A549 (cell line): ENCODE data around the gene EIF4E. TPM values are rescaled to one million over a fixed set of nuclear protein-coding genes. Genes with fewer than 3 reads are reported as not detected.
"Not testable (repeated sequence)": the region's sequence is repeated elsewhere in the genome, so short reads cannot be mapped to it uniquely, and the experiment has no call there.

ENCODE experiments used
- ATAC-seq, 2 experiments: fragments of 200-7000 bp in 1 of 2; fragments of >200 bp in 1 of 2; cut with Nextera tagmentation in 1 of 2; cut with Tn5 transposase in 1 of 2; 3 replicates each; pipeline versions ENCODE4 v1.8.0 to v1.9.1; 2018 to 2020; ENCODE audit warnings: mild to moderate bottlenecking in 1 of 2, moderate library complexity in 1 of 2
- CTCF ChIA-PET: fragments of 300-600 bp; sonication (Branson Sonifier 250); formaldehyde crosslinking; extraction: SDS; loops from one replicate; lab custom pipeline; 2021; ENCODE audit warnings: antibody characterized with exemption, inconsistent platforms; lab: Yijun Ruan, JAX
- POLR2A ChIA-PET: fragments of 350-600 bp; formaldehyde crosslinking; extraction: SDS; loops from one replicate; lab custom pipeline; 2021; ENCODE audit warnings: antibody characterized with exemption, inconsistent platforms; lab: Yijun Ruan, JAX
- DNase-seq, 2 experiments: peaks; one replicate each; pipeline versions ENCODE4 v3.0.0 to v3.0.0-alpha.2; 2011 to 2016; ENCODE audit warnings: low read depth in 1 of 2, low spot score in 1 of 2
- FAIRE-seq: peaks from 2 replicates; lab custom pipeline; 2011; peaks lifted over from hg19 to GRCh38; lab: Jason Lieb, UNC
- H3K27ac ChIP-seq, 2 experiments: fragments of >200 bp; sonication (Bioruptor Twin); formaldehyde crosslinking; 3 replicates each; pipeline ENCODE4 v1.5.1; 2016 to 2017
- H3K4me1 ChIP-seq: fragments of >200 bp; sonication (Bioruptor Twin); formaldehyde crosslinking; 3 replicates; pipeline ENCODE4 v1.6.1; 2016
- H3K4me2 ChIP-seq: fragments of >200 bp; sonication (Bioruptor Twin); formaldehyde crosslinking; 3 replicates; pipeline ENCODE4 v1.6.1; 2016
- H3K4me3 ChIP-seq: fragments of >200 bp; sonication (Bioruptor Twin); formaldehyde crosslinking; 3 replicates; pipeline ENCODE4 v1.5.1; 2016
- H3K9me3 ChIP-seq: fragments of >200 bp; sonication (Bioruptor Twin); formaldehyde crosslinking; 3 replicates; pipeline ENCODE4 v1.6.1; 2016
- BHLHE40 ChIP-seq: IDR thresholded peaks from 2 replicates; pipeline ENCODE4 v1.6.1; 2012; ENCODE audit warnings: low read depth, low read length, inconsistent platforms
- CBX8 ChIP-seq: fragments of 200-600 bp; sonication (generic); IDR thresholded peaks from 2 replicates; pipeline ENCODE4 v1.6.1; 2016
- CEBPB ChIP-seq, 2 experiments: fragments of >200 bp in 1 of 2; sonication (Bioruptor Twin) in 1 of 2; formaldehyde crosslinking in 1 of 2; IDR thresholded peaks; 2 replicates each; pipeline ENCODE4 v1.6.1; 2012 to 2016
- CHD2 ChIP-seq: fragments of 150-350 bp; IDR thresholded peaks from 2 replicates; pipeline ENCODE4 v1.6.1; 2014; ENCODE audit warnings: low read length; ENCODE audit not compliant: partially characterized antibody
- E2F6 ChIP-seq: IDR thresholded peaks from 2 replicates; pipeline ENCODE4 v1.6.1; 2012; ENCODE audit warnings: low read depth, borderline replicate concordance
- EHF ChIP-seq: fragments of 250-450 bp; sonication (Bioruptor Pico); IDR thresholded peaks from 2 replicates; pipeline ENCODE4 v1.5.0; 2020; ENCODE audit warnings: mild to moderate bottlenecking
- EP300 ChIP-seq, 2 experiments: fragments of >200 bp; sonication (Bioruptor Twin); formaldehyde crosslinking; IDR thresholded peaks; 2 replicates in 1 of 2; 3 replicates in 1 of 2; pipeline ENCODE4 v1.6.1; 2016 to 2017
- HDAC2 ChIP-seq: fragments of 200-600 bp; sonication (generic); IDR thresholded peaks from 2 replicates; pipeline ENCODE4 v1.6.1; 2016
- JUN ChIP-seq, 2 experiments: fragments of >200 bp; sonication (Bioruptor Twin); formaldehyde crosslinking; IDR thresholded peaks; 2 replicates in 1 of 2; 3 replicates in 1 of 2; pipeline ENCODE4 v1.6.1; 2016 to 2017
- MAFK ChIP-seq: fragments of 450-650 bp; IDR thresholded peaks from 2 replicates; pipeline ENCODE4 v1.6.1; 2014; ENCODE audit not compliant: partially characterized antibody
- MAZ ChIP-seq: fragments of 150-350 bp; IDR thresholded peaks from 2 replicates; pipeline ENCODE4 v1.6.1; 2014; ENCODE audit warnings: antibody characterized with exemption, low read depth, low read length, borderline replicate concordance
- NFE2L2 ChIP-seq: fragments of 150-350 bp; conservative IDR thresholded peaks from 2 replicates; pipeline ENCODE4 v1.6.1; 2014; ENCODE audit warnings: low read length
- NPAS2 ChIP-seq: fragments of 250-450 bp; sonication (Bioruptor Pico); IDR thresholded peaks from 2 replicates; pipeline ENCODE4 v1.8.0; 2022; ENCODE audit warnings: mild to moderate bottlenecking, moderate library complexity, borderline replicate concordance
- NR3C1 ChIP-seq: fragments of >200 bp; sonication (Bioruptor Twin); formaldehyde crosslinking; IDR thresholded peaks from 3 replicates; pipeline ENCODE4 v1.6.1; 2017
- PHF8 ChIP-seq: fragments of 200-600 bp; sonication (generic); IDR thresholded peaks from 2 replicates; pipeline ENCODE4 v1.6.1; 2016; ENCODE audit warnings: low read depth, mild to moderate bottlenecking, antibody characterized with exemption, moderate library complexity, borderline replicate concordance
- POLR2AphosphoS2 ChIP-seq: conservative IDR thresholded peaks from 2 replicates; pipeline ENCODE4 v1.6.1; 2012; ENCODE audit warnings: low read length, improper control_type of control experiment, inconsistent platforms
- RAD21 ChIP-seq, 2 experiments: fragments of >200 bp in 1 of 2; sonication (Bioruptor Twin) in 1 of 2; formaldehyde crosslinking in 1 of 2; IDR thresholded peaks in 1 of 2; conservative IDR thresholded peaks in 1 of 2; 2 replicates in 1 of 2; 3 replicates in 1 of 2; pipeline ENCODE4 v1.6.1; 2012 to 2018; ENCODE audit warnings: inconsistent platforms in 1 of 2
- RFX5 ChIP-seq: fragments of 450-650 bp; IDR thresholded peaks from 2 replicates; pipeline ENCODE4 v1.7.1; 2014; ENCODE audit warnings: antibody characterized with exemption, mild to moderate bottlenecking, moderate library complexity
- RNF2 ChIP-seq: fragments of 200-600 bp; sonication (generic); IDR thresholded peaks from 2 replicates; pipeline ENCODE4 v1.6.1; 2016; ENCODE audit warnings: low read depth, mild to moderate bottlenecking, antibody characterized with exemption, moderate library complexity, borderline replicate concordance
- TFCP2L1 ChIP-seq: fragments of 250-450 bp; sonication (Bioruptor Pico); IDR thresholded peaks from 2 replicates; pipeline ENCODE4 v1.5.0; 2021; ENCODE audit warnings: mild to moderate bottlenecking
- ZC3H11A ChIP-seq: fragments of 450-650 bp; IDR thresholded peaks from 2 replicates; pipeline ENCODE4 v1.6.1; 2014; ENCODE audit warnings: antibody characterized with exemption, mild to moderate bottlenecking
- ZFP36 ChIP-seq: fragments of 450-650 bp; IDR thresholded peaks from 2 replicates; pipeline ENCODE4 v1.6.1; 2014; ENCODE audit warnings: borderline replicate concordance; ENCODE audit not compliant: partially characterized antibody
- WGBS: methylation state at CpG from one replicate; pipeline ENCODE4 v1.1.6; 2017; ENCODE audit errors: missing lambda C conversion rate; 5-methylcytosine and 5-hydroxymethylcytosine counted together
- polyA plus RNA-seq, 4 experiments: library from polyadenylated mRNA; depleted of rRNA in 3 of 4; stranded (reverse); fragments of >200 nt; fragmentation: RNase III in 1 of 4; extraction: RNeasy Plus Mini Kit Qiagen cat#74134 plus additional on column Dnase treatment in 1 of 4; gene quantifications; 2 replicates in 3 of 4; 3 replicates in 1 of 4; pipeline ENCODE4 v1.2.3, GENCODE V29; 2011 to 2017
- TF ChIP-seq, protein P1 (sequence below): fragments of 200-600 bp; sonication (generic); IDR thresholded peaks from 2 replicates; pipeline ENCODE4 v1.6.1; 2016; ENCODE audit warnings: antibody characterized with exemption, mild to moderate bottlenecking, moderate library complexity
- TF ChIP-seq, protein P2 (sequence below): IDR thresholded peaks from 2 replicates; pipeline ENCODE4 v1.6.1; 2012

The EIF4E gene
- polyA plus RNA-seq, 2 of the 4 experiments (the other 2 are of a cell fraction): 147 to 165 TPM

DNA sequence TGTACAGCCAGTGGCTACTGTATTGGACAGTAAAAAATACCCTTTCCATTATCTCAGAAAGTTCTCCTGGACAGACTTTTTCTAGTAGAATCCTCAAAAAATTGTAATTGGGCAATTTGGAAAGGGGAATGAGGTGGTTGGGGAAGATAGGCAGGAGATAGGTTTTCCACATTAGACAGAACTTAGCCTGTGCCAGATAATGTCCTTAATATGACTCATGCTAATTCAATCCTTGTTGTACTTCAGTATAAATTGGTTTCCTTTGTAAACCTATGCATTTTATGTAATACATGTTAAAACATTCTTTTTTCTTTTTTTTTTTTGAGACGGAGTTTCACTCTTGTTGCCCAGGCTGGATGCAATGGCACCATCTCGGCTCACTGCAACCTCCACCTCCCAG, 8.9 kb downstream of the EIF4E start:
- no peak overlapping the region for H3K4me3 ChIP-seq
- WGBS: 89% methylated on average over 2 of the region's 2 CpGs
- 0 out of 3 replicates have a peak overlapping the region, but pooled peaks have one; percentile 19 for H3K4me2 ChIP-seq
- ATAC-seq (no peak), FAIRE-seq (no peak), DNase-seq (no peak)
- no peak for TF ChIP-seq TFCP2L1 (CRISPR knock-in tag)
- TF ChIP-seq NR3C1: no peak
- TF ChIP-seq BHLHE40: no peak
- no peak for TF ChIP-seq CHD2
- TF ChIP-seq PHF8: no peak
- TF ChIP-seq, protein P1, sequence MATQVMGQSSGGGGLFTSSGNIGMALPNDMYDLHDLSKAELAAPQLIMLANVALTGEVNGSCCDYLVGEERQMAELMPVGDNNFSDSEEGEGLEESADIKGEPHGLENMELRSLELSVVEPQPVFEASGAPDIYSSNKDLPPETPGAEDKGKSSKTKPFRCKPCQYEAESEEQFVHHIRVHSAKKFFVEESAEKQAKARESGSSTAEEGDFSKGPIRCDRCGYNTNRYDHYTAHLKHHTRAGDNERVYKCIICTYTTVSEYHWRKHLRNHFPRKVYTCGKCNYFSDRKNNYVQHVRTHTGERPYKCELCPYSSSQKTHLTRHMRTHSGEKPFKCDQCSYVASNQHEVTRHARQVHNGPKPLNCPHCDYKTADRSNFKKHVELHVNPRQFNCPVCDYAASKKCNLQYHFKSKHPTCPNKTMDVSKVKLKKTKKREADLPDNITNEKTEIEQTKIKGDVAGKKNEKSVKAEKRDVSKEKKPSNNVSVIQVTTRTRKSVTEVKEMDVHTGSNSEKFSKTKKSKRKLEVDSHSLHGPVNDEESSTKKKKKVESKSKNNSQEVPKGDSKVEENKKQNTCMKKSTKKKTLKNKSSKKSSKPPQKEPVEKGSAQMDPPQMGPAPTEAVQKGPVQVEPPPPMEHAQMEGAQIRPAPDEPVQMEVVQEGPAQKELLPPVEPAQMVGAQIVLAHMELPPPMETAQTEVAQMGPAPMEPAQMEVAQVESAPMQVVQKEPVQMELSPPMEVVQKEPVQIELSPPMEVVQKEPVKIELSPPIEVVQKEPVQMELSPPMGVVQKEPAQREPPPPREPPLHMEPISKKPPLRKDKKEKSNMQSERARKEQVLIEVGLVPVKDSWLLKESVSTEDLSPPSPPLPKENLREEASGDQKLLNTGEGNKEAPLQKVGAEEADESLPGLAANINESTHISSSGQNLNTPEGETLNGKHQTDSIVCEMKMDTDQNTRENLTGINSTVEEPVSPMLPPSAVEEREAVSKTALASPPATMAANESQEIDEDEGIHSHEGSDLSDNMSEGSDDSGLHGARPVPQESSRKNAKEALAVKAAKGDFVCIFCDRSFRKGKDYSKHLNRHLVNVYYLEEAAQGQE: no peak
- no peak for TF ChIP-seq MAZ
- TF ChIP-seq, protein P2, sequence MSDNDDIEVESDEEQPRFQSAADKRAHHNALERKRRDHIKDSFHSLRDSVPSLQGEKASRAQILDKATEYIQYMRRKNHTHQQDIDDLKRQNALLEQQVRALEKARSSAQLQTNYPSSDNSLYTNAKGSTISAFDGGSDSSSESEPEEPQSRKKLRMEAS: no peak
- no peak for TF ChIP-seq EP300 (IDR thresholded peaks at IDR 0.05)
- no peak for TF ChIP-seq RAD21 (conservative IDR thresholded peaks at IDR 0.05 in 1 of 2, IDR thresholded peaks at IDR 0.05 in 1 of 2)
- TF ChIP-seq CEBPB (IDR thresholded peaks at IDR 0.05): no peak
- no peak for TF ChIP-seq JUN (IDR thresholded peaks at IDR 0.05)
- TF ChIP-seq RFX5: no peak
- no peak for TF ChIP-seq RNF2
- no peak for TF ChIP-seq CBX8
- TF ChIP-seq ZC3H11A: no peak
- no peak for TF ChIP-seq MAFK
- TF ChIP-seq POLR2AphosphoS2: no peak
- H3K27ac ChIP-seq: no peak overlapping the region
- H3K4me1 ChIP-seq: peaks cover 9% of the 10 kb centered on the region; the same call in 2 of the 3 replicates
- no peaks in the 10 kb centered on the region for H3K9me3 ChIP-seq
- ChIA-PET CTCF (no interaction called here), POLR2A (interaction anchor here (1.3 kb wide), 1 partner anchor 9 kb away, joined by 12 read pairs; the partner anchor contains the start of gene EIF4E)

DNA sequence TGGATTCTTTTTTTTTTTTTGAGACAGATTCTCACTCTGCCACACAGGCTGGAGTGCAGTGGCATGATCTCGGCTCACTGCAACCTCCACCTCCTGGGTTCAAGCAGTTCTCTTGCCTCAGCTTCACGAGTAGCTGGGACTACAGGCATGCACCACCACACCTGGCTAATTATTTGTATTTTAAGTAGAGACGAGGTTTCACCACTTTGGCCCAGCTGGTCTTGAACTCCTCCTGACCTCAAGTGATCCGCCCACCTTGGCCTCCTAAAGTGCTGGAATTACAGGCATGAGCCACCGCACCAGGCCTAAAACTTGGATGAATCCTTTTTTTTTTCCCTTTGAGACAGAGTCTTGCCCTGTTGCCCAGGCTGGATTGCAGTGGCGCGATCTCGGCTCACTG, 18.2 kb downstream of the EIF4E start:
- CTCF ChIA-PET: interaction anchor here (0.7 kb wide), 2 partner anchors 21 to 1017 kb away, joined by 3 read pairs; no protein-coding TSS in a partner anchor
- POLR2A ChIA-PET: interaction anchor here (1.4 kb wide), 1 partner anchor 18 kb away, joined by 19 read pairs; the partner anchor contains the start of gene EIF4E
- peaks cover 30% of the 10 kb centered on the region for H3K4me1 ChIP-seq
- H3K4me3 ChIP-seq, H3K9me3 ChIP-seq, DNase-seq, FAIRE-seq, H3K4me2 ChIP-seq, H3K27ac ChIP-seq, ATAC-seq: not testable (repeated sequence)
- 84% methylated on average over 8 of the region's 8 CpGs for WGBS

- ATAC-seq (no peak), DNase-seq (no peak), FAIRE-seq (no peak)
- POLR2A ChIA-PET: interaction anchor here (0.6 to 1.4 kb wide), 2 partner anchors 19 to 151 kb away, joined by 4 to 19 read pairs; partner anchors contain the start of gene EIF4E
- CTCF ChIA-PET: interaction anchor here (0.7 kb wide), 1 partner anchor 1018 kb away, joined by 3 read pairs; no protein-coding TSS in a partner anchor
- 87% methylated on average over 5 of the region's 5 CpGs for WGBS
- no peak overlapping the region for H3K27ac ChIP-seq
- no peaks in the 10 kb centered on the region for H3K9me3 ChIP-seq
- H3K4me1 ChIP-seq: peaks cover 31% of the 10 kb centered on the region
- TF ChIP-seq E2F6: no peak
- TF ChIP-seq NFE2L2: no peak
- TF ChIP-seq TFCP2L1 (CRISPR knock-in tag): no peak
- TF ChIP-seq NPAS2 (CRISPR knock-in tag): no peak
- TF ChIP-seq CEBPB (IDR thresholded peaks at IDR 0.05): no peak
- no peak for TF ChIP-seq HDAC2
- no peak for TF ChIP-seq EHF (CRISPR knock-in tag)
- no peak for TF ChIP-seq ZFP36
- H3K4me3 ChIP-seq: no peak overlapping the region
- no peak overlapping the region for H3K4me2 ChIP-seq
These were observed 19.1 kb downstream of the EIF4E start for GRCh38 chr4:98909646-98910401.
